ENCODE measurements around the gene DNAH9.

Gene DNAH9

GRCh38 chr17:11608396-11608795 lies 10.1 kb downstream of the DNAH9 start:
- no peak for DNase-seq

DNA sequence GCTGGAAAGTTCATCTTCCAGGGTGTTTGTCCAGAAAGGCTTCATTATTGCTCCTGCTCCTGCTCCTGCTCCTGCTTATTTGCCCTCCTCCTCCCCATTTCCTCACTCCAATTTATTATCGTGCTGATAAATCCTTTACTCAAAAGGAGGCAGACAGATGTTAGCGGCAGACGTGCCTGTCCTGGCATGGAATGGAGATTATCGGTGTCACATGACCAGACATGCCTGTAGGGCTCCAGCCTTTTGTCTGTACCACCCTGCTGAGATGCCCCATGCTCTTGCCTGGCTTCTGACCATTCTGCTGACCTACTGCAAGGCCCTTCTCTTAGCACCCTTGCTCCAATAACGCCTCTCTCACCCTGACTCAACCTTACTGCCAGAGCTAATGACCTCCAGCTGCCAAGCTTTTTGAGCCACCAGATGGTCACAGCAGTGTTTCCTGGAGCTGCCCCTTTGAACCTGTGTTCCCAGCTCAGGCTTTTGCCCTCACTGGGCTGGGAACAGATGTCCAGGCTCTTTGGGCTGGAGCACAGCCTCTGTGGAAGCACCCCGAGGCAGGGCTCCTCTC lies 12.8 kb downstream of the DNAH9 start:
- no peak for DNase-seq

DNA sequence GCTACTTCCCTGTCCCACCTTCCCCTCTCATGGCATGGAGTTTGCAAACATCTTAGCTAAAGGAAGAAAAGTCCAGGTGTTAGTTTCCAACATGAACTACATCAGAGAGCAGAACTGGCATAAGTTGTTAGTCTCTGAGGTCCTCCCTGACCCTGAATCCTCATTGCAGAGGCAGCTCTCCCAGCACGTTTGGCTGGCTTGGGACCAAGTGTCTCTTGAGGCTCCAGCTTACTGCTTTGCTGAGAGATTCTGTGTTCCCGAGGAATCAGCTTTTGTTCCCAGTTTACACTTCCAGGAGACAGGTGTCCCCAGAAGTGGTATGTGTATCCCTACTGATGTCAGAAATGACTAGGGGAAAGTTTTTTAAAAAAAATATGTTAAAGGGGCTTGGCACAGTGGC lies 14.7 kb downstream of the DNAH9 start:
- DNase-seq: no peak

- no peak for DNase-seq
Measured at GRCh38 chr17:11618861-11619566, 20.7 kb downstream of the DNAH9 start.

DNA sequence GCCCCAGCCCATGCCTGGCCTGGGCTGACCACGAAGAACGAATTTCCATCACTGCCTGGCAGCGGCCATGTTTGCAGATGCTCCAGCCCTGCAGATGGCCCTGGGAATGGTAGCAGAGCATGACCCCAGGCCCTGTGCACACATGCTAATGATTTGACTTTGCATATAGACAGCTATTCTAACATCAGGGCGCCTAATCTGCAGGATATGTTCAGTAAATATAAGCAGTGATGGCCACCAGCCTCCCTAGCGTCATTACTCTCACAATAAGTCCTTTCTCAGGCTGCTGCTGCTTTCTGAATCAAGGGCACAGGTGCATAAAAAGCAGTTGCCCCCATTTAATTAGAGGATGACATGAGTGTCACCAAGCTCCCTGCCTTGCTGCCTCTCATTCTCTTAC lies 24.2 kb downstream of the DNAH9 start:
- no peak for DNase-seq

DNA sequence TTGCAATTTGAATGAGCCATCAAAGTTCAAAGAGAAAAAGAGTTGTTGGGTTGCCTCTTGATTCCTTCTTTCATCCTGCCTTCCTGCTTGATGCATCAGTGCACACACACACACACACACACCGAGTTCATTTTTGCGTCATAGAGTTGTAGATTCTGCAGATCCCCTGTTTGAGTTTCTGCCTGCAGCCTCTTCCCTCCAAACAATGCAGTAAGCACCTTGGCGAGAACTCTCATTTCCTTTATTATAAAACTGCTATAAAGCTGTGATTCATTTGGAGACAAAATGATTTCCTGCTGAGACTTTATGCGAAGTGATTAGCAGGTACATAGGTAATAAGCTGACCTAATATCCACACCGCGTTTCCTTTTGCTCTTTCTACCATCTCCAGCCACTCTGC lies 26.7 kb downstream of the DNAH9 start:
- DNase-seq: no peak

DNA sequence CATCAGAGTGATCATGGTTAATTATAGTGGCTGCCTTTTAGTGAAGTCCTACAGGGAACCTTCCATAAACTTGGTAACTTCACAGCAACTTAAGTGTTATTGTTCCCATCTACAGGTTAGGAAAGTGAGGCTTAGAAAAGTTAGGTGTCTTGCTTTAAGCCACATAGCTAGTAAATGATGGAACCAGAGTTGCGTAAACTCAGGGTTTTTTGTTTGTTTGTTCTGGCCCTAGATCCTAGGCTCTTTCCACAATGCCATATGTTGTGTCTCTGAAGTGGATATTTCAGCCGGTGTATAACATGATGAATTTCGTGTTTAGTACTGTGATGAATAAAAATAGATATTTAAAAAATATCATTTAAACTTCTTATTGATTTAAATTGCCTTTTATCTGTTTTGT lies 27.6 kb downstream of the DNAH9 start:
- no peak for DNase-seq

GRCh38 chr17:11627301-11627940 lies 29.2 kb downstream of the DNAH9 start:
- no peak for DNase-seq

GRCh38 chr17:11628374-11628773 lies 30.1 kb downstream of the DNAH9 start:
- no peak for DNase-seq

DNA sequence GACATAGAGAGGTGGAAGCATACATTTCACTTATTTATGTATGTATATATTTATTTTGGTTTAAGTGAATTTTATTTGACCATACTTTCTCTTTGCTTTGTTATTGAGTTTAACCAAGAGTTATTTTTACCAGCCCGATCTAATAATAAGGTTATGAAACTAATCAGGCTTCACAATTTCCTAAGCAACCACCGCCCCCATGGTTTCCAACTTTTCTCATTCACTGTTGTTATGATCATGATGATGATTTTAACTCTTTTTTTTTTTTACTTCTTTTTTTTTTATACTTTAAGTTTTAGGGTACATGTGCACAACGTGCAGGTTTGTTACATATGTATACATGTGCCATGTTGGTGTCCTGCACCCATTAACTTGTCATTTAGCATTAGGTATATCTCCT lies 30.6 kb downstream of the DNAH9 start:
- DNase-seq: no peak

DNA sequence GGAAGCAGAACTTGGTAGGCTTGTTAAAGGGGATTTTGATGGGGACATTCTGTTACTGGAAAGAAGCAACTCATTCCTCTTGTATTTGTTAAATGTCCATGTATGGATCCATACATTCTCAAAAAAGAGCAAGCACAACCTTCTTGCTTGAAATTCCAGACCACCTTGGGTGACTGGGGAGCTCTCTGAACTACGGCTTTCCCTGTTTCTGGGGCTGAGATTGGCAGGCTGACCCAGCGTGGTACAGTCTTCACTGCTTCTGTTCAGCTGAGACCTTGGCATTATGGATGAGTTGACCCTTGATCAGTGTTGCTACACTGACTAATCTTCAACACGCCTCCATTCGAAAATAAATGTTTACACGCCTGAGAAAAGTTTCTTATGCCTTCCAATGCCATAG lies 38.5 kb downstream of the DNAH9 start:
- DNase-seq: no peak

GRCh38 chr17:11637796-11638195 lies 39.5 kb downstream of the DNAH9 start:
- DNase-seq: no peak

DNA sequence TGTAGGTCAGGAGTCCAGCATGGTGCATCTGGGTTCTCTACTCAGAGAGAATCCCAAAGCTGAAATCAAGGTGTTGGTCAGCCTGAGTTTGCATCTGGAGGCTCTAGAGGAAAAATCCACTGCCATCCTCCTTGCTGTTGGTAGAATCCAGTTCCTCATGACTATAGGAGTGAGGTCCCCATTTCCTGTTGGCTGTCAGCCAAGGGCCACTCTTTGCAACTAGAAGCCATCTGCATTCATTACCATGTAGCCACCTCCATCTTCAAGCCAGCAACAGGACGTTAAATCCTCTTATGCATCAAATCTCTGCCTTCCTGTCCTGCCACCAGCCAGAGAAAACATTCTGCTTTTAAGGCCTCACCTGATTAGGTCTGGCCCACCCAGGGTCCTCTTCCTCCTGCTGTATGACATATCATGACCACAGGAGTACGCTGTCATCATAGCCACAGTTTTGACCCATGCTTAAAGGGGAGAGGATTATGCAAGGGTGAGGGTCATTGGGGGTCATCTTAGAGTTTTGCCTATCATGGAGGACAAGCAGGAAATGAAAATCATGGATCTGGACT lies 40.5 kb downstream of the DNAH9 start:
- no peak for DNase-seq

DNA sequence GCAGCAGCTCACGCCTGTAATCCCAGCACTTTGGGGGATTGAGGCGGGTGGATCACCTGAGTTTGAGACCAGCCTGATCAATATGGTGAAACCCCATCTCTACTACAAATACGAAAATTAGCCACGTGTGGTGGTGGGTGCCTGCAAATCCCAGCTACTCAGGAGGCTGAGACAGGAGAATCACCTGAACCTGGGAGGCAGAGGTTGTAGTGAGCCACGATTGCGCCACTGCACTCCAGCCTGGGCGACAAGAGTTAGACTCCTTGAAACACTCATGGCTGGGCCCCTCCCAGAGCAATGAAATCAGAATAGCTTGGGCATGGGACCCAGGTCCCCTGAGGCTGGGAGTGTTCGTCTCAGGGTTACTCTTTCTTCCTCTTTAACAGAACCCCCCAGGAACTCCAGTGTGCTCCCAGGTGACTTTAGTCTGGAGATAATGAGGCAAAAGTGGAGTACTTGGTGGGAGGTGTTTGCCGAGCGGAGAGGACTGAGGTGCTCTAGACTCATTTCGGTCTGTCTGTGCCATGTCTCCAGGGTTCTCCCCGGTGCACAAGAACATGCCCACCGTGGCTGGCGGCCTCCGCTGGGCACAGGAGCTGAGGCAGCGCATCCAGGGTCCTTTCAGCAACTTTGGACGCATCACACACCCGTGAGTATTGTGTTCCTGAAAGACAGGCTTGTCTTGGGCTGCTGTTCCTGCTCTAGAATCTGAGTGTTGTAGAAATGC lies 41.6 kb downstream of the DNAH9 start:
- DNase-seq: no peak

GRCh38 chr17:11640463-11640814 lies 42.2 kb downstream of the DNAH9 start:
- no peak for DNase-seq

GRCh38 chr17:11641521-11642275 lies 43.4 kb downstream of the DNAH9 start:
- no peak for DNase-seq

- no peak for DNase-seq
Measured at GRCh38 chr17:11642655-11643054, 44.4 kb downstream of the DNAH9 start.

DNA sequence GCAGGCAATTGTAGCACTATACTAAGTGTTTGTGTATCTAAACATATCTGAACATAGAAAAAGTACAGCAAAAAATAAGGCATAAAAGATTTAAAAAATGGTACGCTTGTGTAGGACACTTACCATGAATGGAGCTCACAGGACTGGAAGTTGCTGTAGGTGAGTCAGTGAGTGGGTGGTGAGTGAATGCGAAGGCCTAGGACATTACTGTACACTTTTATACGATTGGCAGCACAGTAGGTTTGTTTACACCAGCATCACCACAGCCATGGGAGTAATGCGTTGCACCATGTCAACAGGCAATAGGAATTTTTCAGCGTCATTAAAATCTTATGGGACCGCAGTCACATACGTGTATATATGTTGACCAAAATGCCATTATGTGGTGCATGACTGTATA lies 45.6 kb downstream of the DNAH9 start:
- no peak for DNase-seq

DNA sequence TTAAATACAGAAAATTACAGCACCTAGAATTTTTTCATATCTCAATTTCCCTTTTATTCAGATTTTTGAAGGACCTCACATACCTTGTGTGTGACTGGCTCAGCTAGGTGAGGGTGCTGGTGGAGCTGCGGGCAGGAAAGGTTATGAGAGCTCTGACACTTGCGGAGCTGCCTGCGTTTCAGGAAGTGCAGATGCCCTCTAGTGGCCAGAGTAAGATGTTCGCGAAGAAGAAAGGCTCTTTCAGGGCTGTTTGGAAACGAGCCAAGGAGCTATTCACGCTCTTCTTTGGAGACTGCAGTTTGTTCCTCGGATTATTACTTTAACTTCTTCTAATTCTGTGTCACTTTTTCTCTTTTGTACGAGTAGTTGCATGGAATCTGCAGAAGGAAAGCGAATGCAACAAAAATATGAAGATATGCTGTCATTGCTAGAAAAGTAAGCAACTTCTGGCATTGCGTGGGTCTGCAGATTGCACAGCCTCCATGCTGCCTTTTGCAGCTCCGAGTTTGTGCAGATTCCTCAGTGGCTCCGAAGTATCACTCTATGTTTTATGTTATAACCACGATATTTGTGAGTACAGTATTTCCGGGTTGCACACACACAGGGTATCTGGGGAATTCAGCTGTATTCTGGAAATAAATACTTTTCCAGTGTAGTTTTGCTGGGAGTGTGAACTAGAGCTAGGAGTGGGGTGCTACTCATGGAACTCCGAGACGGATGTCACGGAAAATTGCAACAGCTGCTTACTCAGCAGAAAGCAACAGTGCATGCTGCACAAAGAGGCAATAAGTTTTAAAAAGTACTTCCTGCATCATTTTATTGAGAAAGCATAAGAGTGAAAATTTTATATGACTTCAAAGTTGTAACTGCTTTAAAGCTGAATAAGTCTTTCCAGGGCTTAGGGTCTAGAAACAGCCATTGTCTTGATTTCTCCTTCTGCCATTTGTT lies 46.3 kb downstream of the DNAH9 start:
- DNase-seq: peak; percentile 3 to 26

- DNase-seq: no peak
Measured at GRCh38 chr17:11645426-11645825, 47.2 kb downstream of the DNAH9 start.

GRCh38 chr17:11651089-11651488 lies 52.8 kb downstream of the DNAH9 start:
- DNase-seq: no peak

DNA sequence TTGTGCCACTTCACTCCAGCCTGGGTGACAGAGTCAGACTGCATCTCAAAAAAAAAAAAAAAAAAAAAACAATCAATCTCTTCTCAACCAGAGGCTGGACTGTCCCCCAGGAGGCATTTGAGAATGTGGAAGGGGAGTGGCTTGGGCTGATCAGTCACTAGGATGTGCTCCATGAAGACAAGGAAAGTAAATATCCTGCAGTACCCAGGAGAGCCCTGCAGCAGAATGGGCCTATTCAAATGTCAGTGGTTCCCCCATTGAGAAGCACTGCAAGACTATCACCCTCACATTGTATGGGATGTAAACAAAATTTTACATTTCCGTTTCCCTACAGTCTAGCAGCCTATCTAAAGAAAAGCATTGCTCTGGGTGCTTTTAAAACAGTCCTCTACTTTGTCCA lies 70.3 kb downstream of the DNAH9 start:
- DNase-seq: no peak

Data from CD4-positive, alpha-beta T cell treated with Interferon alpha-2 for 1 hour (primary cell).